ENCODE measurements around the gene FIBP.

Gene FIBP

DNA sequence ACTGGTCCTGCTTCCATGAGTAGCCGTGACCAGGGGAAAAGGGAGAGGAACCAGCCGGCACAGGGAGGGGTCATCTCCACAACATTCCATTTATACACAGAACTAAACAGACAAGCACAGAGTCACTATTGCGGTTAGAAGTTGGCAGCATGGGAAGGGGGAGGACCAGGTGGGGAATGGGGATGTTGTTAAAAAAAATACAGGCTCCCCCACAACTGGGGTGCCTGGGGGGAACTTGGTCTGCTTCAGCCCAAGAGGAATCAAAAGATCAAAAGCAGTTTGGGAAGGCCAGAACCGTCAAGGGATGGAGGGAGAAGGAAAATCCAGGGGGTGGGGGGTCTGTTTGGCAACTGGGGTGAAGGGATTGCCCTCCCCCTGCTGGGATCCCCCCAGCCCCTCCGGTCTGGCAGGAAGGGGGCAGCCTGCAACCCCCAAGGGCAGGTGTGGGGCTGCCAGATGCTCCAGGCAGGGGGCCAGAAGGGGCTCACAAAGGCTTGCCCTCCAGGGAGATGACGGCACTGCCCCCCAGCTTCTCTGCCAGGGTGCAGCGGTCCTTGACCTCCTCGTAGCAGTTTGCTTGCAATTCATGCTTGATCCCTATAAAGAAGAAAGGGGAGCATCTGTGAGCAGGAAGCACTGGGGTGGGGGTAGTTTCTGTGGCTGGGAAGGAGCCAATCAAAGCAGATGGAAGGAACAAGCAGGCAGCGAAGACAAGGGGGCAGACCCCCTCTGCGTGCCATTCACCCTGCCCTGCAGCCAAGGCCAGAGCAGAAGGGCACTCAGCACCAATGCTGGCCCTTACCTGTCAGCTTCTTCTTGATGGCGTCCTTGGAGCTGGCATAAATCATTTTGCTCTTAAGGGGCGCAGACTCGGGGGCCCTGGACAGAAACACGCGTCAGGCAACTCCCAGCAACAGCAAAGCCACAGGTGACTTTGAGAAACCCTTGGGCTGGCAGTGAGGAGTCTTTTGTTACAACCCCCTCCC is 33.1 kb downstream of the FIBP start:
- TF ChIP-seq, protein P1, sequence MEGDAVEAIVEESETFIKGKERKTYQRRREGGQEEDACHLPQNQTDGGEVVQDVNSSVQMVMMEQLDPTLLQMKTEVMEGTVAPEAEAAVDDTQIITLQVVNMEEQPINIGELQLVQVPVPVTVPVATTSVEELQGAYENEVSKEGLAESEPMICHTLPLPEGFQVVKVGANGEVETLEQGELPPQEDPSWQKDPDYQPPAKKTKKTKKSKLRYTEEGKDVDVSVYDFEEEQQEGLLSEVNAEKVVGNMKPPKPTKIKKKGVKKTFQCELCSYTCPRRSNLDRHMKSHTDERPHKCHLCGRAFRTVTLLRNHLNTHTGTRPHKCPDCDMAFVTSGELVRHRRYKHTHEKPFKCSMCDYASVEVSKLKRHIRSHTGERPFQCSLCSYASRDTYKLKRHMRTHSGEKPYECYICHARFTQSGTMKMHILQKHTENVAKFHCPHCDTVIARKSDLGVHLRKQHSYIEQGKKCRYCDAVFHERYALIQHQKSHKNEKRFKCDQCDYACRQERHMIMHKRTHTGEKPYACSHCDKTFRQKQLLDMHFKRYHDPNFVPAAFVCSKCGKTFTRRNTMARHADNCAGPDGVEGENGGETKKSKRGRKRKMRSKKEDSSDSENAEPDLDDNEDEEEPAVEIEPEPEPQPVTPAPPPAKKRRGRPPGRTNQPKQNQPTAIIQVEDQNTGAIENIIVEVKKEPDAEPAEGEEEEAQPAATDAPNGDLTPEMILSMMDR (IDR thresholded peaks at IDR 0.05; ENCODE audit: extremely low read depth, missing control alignments): no peak
- DNase-seq (ENCODE audit: low spot score): no peak

DNA sequence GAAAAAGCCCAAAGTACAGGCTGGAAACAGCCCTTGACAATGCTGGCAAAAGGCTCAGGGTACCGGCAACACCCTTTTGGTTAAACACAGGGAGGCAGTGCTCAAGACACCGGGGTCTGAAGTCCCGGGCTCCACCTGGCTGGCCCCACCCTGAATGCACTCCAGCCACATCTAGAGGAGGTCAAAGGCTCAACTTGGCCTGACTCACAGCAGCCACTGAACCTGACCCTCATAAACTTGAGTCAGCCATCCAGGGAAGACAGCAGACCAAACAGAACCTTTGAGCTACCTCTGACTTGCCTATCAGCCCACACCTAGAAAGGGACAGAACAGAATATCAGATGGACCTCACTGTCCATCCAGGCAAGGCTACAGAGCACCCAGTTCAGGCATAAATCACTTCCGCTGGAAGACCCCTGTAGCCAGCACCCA is 34.1 kb downstream of the FIBP start:
- DNase-seq (ENCODE audit: low spot score): no peak
- TF ChIP-seq, protein P1 (IDR thresholded peaks at IDR 0.05; ENCODE audit: extremely low read depth, missing control alignments): no peak

DNA sequence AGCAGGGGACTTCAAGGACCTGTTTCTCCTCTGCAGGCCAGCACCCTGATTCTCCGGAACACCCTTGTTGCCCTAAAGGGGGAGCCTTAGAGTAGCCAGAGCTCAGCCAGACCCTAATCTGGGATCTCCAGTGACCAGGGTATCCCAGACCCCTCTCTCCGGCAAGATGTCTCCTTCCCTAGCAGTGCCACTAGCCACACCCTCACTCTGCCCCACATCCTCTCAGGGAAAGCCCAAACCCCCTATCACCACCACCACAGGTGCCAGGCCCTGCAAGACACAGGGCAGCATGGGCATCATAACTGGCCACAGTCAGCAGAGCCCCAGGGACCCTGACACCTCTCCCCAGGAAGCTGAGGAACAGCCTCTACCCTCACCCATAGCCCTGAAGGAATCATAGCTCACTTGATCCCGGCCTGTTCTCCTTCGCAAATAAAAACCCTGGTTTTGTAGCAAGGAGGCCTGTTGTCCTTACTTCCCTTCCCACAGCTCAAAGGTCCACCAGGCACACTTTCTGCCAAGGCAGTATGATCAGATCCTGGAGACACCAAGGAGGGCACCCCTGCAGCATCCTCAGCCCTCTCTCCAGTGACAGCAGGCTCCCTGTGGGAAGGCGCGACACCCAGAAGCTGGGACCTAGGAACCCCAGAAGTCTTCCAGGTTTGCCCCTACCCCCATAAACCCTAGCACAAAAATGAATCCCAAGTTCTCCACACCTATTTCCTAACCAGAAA is 34.9 kb downstream of the FIBP start:
- TF ChIP-seq, protein P1 (IDR thresholded peaks at IDR 0.05; ENCODE audit: extremely low read depth, missing control alignments): no peak
- DNase-seq (ENCODE audit: low spot score): no peak

DNA sequence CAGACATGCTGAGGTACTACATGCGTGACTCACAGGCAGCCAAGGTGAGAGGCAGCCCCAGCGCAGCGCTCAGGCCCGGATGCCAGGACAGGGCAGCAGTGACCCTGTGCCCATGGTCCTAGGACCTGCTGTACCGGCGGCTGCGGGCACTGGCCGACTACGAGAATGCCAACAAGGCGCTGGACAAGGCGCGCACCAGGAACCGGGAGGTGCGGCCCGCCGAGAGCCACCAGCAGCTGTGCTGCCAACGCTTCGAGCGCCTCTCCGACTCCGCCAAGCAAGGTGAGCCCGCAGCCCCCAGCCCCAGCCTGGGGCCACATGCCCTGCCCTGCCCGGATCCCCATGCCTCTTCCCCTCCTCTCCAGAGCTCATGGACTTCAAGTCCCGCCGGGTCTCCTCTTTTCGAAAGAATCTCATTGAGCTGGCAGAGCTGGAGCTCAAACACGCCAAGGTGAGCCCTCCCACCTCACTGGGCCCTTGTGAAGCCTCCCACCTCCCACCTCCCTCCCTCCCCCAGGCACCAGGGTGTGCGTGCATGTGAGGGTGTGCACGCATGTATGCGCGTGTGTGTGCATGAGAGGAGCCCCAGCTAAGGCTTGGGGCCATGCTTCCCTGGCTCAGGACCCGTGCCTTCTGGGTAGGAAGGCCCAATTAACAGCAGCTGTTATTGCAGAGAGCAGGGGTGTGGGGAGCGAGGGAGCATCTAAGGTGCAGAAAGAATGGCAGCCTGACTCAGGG is 35.6 kb downstream of the FIBP start:
- TF ChIP-seq, protein P1 (IDR thresholded peaks at IDR 0.05; ENCODE audit: extremely low read depth, missing control alignments): no peak
- no peak for DNase-seq (ENCODE audit: low spot score)

DNA sequence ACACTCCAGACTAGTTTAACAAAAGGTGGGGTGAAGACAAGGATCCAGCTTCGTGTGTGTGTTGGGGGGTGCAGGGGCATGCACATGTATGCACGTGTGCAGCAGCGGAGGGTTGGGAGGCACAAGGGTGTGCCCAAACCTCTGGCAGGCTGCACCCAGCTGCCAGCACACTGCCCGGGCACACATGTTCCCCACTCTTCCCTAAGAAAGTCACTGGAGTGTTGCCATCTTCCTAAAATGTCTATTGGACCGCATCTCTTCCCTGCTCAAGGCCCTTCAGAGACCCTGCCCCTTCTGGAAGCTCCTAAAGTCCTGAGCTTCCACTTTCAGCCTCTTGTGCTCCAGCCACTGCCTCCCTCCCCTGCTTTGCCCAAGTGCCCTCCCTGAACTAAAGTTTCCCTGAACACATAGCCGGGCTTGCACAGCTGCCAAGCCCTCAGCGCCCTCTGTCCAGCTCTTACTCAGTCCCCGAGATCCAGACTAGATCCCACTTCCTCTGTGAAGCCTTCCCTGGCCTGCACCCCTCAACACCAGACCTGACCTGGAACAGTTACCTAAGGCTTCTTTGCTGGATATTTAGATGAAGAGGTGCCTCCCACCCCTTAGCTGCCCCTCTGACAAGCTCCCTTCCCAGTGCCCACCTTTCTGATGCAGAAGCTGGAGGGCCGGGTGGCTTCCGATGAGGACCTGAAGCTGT is 36.3 kb downstream of the FIBP start:
- TF ChIP-seq, protein P1 (IDR thresholded peaks at IDR 0.05; ENCODE audit: extremely low read depth, missing control alignments): no peak

DNA sequence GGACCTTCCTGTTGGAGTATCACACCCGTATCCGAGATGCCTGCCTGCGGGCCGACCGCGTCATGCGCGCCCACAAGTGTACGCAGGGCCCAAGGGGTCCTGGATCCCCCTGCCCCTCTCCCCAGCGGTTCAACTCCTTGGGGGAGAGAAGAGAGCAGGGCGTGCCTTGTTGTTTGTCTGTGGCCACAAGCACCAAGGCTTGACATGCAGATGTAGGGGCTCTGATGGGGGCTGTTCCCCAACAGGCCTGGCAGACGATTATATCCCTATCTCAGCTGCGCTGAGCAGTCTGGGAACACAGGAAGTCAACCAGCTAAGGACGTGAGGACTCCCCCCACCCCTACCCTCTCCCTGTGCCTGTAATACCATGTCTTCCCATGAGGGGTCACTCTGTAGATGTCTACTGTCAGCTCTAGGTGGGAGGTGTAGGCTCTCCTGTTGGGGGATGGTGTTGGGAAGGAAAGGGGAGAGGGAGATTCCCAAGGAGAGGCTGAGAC is 37.1 kb downstream of the FIBP start:
- TF ChIP-seq, protein P1 (IDR thresholded peaks at IDR 0.05; ENCODE audit: extremely low read depth, missing control alignments): no peak

More for the DNA sequence above, 36.3 kb downstream of the FIBP start:
- DNase-seq (ENCODE audit: low spot score): no peak

More for the DNA sequence above, 37.1 kb downstream of the FIBP start:
- DNase-seq (ENCODE audit: low spot score): no peak
